Transverse colon (tissue), 4 donors: Measurements from ENCODE around the gene KIF26A.

Source experiments
- CTCF ChIP-seq, 5 experiments: fragments of 200-600 bp in 3 of 5; fragments of 450-650 bp in 2 of 5; sonication (generic) in 3 of 5; IDR thresholded peaks; 1 replicate in 2 of 5; 2 replicates in 3 of 5; pipeline ENCODE4 v1.5.1; 2016 to 2017; ENCODE audit warnings: antibody characterized with exemption in 5 of 5, inconsistent platforms in 3 of 5, mild to moderate bottlenecking in 2 of 5, moderate library complexity in 1 of 5
- EP300 ChIP-seq: sonication (generic); formaldehyde crosslinking; IDR thresholded peaks from one replicate; pipeline ENCODE4 v1.6.1; 2017; ENCODE audit warnings: antibody characterized with exemption, low read depth
- POLR2A ChIP-seq: fragments of 450-650 bp; IDR thresholded peaks from one replicate; pipeline ENCODE4 v1.6.1; 2016; ENCODE audit warnings: antibody characterized with exemption, mild to moderate bottlenecking, moderate library complexity
- POLR2AphosphoS5 ChIP-seq, 3 donors: sonication (generic); formaldehyde crosslinking; IDR thresholded peaks; one replicate each; pipeline ENCODE4 v1.6.1; 2016; ENCODE audit warnings: antibody characterized with exemption in 3 of 3

GRCh38 chr14:104189629-104190335 lies 51.4 kb downstream of the KIF26A start:
- TF ChIP-seq CTCF (IDR thresholded peaks at IDR 0.05) (no peak), POLR2A (no peak), POLR2AphosphoS5 (IDR thresholded peaks at IDR 0.05) (no peak), EP300 (no peak)
